Nephron (organoid): ENCODE results near the gene DSCAML1.

ENCODE experiments used
- H3K27ac Mint-ChIP-seq, 3 experiments: 2 replicates each; pipeline ENCODE4 v1.8.0; 2020; ENCODE audit warnings: mixed read lengths in 3 of 3, mild to moderate bottlenecking in 2 of 3, moderate library complexity in 1 of 3
- H3K27me3 Mint-ChIP-seq: 2 replicates; pipeline ENCODE4 v1.8.0; 2021; ENCODE audit warnings: low read depth, mild to moderate bottlenecking, moderate library complexity, mixed read lengths
- H3K36me3 Mint-ChIP-seq: 2 replicates; pipeline ENCODE4 v1.8.0; 2020; ENCODE audit warnings: low read depth, mixed read lengths
- H3K4me1 Mint-ChIP-seq: 2 replicates; pipeline ENCODE4 v1.8.0; 2020; ENCODE audit warnings: mixed read lengths
- H3K4me3 Mint-ChIP-seq, 3 experiments: 2 replicates each; pipeline ENCODE4 v1.8.0; 2020; ENCODE audit warnings: mild to moderate bottlenecking in 3 of 3, mixed read lengths in 3 of 3, moderate library complexity in 2 of 3
- H3K9me3 Mint-ChIP-seq: 2 replicates; pipeline ENCODE4 v1.8.0; 2020; ENCODE audit warnings: mixed read lengths
- CTCF ChIP-seq, 3 experiments: fragments of 200-600 bp; sonication (generic); IDR thresholded peaks; one replicate each; pipeline ENCODE4 v1.5.0; 2021; ENCODE audit warnings: antibody characterized with exemption in 3 of 3; ENCODE audit not compliant: unreplicated experiment in 3 of 3

The DSCAML1 gene

GRCh38 chr11:117535201-117535849 is 261.7 kb downstream of the DSCAML1 start:
- Mint-ChIP-seq H3K27ac (no peak overlapping the region), H3K4me1 (peaks cover 20% of the 10 kb centered on the region), H3K9me3 (no peaks in the 10 kb centered on the region), H3K27me3 (peaks cover 40% of the 10 kb centered on the region), H3K4me3 (no peak overlapping the region), H3K36me3 (no peaks in the 10 kb centered on the region)
- no peak for TF ChIP-seq CTCF (IDR thresholded peaks at IDR 0.05; ENCODE audit: unreplicated experiment in 3 of 3)

GRCh38 chr11:117532568-117532967 is 264.4 kb downstream of the DSCAML1 start:
- H3K9me3 Mint-ChIP-seq: no peaks in the 10 kb centered on the region
- H3K27me3 Mint-ChIP-seq: peaks cover 42% of the 10 kb centered on the region
- TF ChIP-seq CTCF (IDR thresholded peaks at IDR 0.05; ENCODE audit: unreplicated experiment in 3 of 3): no peak
- no peaks in the 10 kb centered on the region for H3K36me3 Mint-ChIP-seq
- H3K4me3 Mint-ChIP-seq: no peak overlapping the region
- H3K4me1 Mint-ChIP-seq: peaks cover 22% of the 10 kb centered on the region
- H3K27ac Mint-ChIP-seq: no peak overlapping the region

GRCh38 chr11:117529816-117530215 is 267.2 kb downstream of the DSCAML1 start:
- H3K4me3 Mint-ChIP-seq: no peak overlapping the region
- H3K27ac Mint-ChIP-seq: no peak overlapping the region
- no peaks in the 10 kb centered on the region for H3K9me3 Mint-ChIP-seq
- peaks cover 28% of the 10 kb centered on the region for H3K27me3 Mint-ChIP-seq
- H3K4me1 Mint-ChIP-seq: peaks cover 21% of the 10 kb centered on the region
- no peaks in the 10 kb centered on the region for H3K36me3 Mint-ChIP-seq
- TF ChIP-seq CTCF (IDR thresholded peaks at IDR 0.05; ENCODE audit: unreplicated experiment in 3 of 3): no peak

- peaks cover 25% of the 10 kb centered on the region for H3K27me3 Mint-ChIP-seq
- H3K4me1 Mint-ChIP-seq: peaks cover 21% of the 10 kb centered on the region
- peak overlapping the region; percentile 29 to 79 (median 38) for H3K27ac Mint-ChIP-seq
- no peak overlapping the region for H3K4me3 Mint-ChIP-seq
- no peaks in the 10 kb centered on the region for H3K36me3 Mint-ChIP-seq
- no peak for TF ChIP-seq CTCF (IDR thresholded peaks at IDR 0.05; ENCODE audit: unreplicated experiment in 3 of 3)
- no peaks in the 10 kb centered on the region for H3K9me3 Mint-ChIP-seq
Measured at GRCh38 chr11:117528097-117528721, 268.8 kb downstream of the DSCAML1 start.

DNA sequence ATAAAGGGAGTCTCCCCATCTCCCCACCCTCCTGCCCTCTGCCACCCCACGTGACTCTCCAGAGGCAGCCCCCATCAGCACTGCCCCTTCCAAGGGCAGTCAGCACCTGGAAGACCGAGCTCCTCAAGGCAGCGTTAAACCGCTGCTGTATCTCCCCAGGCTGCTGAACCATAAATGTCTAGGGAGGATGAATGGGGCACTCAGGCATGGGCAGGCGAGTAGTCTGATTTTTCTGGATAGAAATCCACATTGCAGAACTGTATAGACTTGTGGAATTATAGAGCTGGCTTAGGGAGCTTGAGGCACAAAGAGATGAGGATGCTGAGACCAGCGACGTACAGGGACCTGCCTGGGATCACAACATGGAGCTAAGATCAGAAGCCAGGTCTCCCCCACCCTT is 269.7 kb downstream of the DSCAML1 start:
- TF ChIP-seq CTCF (IDR thresholded peaks at IDR 0.05; ENCODE audit: unreplicated experiment in 3 of 3): no peak
- peaks cover 26% of the 10 kb centered on the region for H3K27me3 Mint-ChIP-seq
- no peak overlapping the region for H3K4me3 Mint-ChIP-seq
- H3K27ac Mint-ChIP-seq: peak overlapping the region; percentile 13 to 63 (median 38)
- H3K4me1 Mint-ChIP-seq: peaks cover 21% of the 10 kb centered on the region
- H3K9me3 Mint-ChIP-seq: no peaks in the 10 kb centered on the region
- no peaks in the 10 kb centered on the region for H3K36me3 Mint-ChIP-seq
